ENCODE data around the gene FGD4. TPM values are rescaled to one million over a fixed set of nuclear protein-coding genes. Genes with fewer than 3 reads are reported as not detected.
A peak's percentile ranks its signal among the peaks of the same experiment; 100 is the strongest.

FGD4 gene
- total RNA-seq, 4 donors from 2014 or later, result 42.6 to 69.4 (median 47.3) TPM

DNA sequence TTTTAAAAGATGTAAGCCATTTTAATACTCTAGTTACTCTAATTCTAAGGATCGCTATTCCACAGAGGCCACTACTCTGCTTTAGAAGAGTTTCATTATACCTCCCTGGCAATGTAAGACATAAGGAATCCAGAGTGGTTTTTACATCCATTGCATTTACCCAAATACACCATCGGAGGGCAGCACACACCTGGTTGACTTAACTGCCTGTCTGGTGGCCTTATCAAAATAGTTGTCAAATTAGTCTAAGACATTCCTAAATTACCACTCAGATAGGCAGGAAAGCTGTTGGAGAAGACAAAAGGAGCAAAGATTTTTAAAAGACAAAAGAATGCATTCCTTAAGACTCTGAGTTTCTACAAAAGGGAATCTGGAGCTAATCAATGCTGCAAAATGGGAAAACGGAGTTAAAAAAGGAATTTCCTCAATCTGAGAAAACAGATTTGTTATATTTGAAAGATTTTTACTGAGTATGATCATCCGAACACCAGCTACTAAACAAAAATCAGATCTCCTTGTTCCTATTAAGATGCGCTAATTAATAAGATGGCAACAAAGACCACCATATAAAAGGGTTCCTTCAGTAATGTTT, 33.8 kb upstream of the FGD4 start:
- no peak for DNase-seq (ENCODE audit: low spot score in 2 of 2)
- Histone ChIP-seq H3K36me3 (no peaks in the 10 kb centered on the region), H3K4me3 (no peak overlapping the region), H3K27me3 (no peaks in the 10 kb centered on the region), H3K4me1 (no peaks in the 10 kb centered on the region), H3K9me3 (no peaks in the 10 kb centered on the region), H3K27ac (no peak overlapping the region)
- WGBS, result 50% methylated on average over 5 of the region's 5 CpGs
- TF ChIP-seq POLR2AphosphoS5 (IDR thresholded peaks at IDR 0.05) (no peak), EP300 (IDR thresholded peaks at IDR 0.05) (no peak), POLR2A (IDR thresholded peaks at IDR 0.05) (no peak), CTCF (IDR thresholded peaks at IDR 0.05) (peak; percentile 63 to 65)

- Histone ChIP-seq H3K4me1 (no peaks in the 10 kb centered on the region), H3K36me3 (no peaks in the 10 kb centered on the region), H3K9me3 (no peaks in the 10 kb centered on the region), H3K27ac (no peak overlapping the region), H3K4me3 (no peak overlapping the region), H3K27me3 (no peaks in the 10 kb centered on the region)
- DNase-seq (ENCODE audit: low spot score in 2 of 2), result no peak
- TF ChIP-seq EP300 (IDR thresholded peaks at IDR 0.05) (no peak), POLR2A (IDR thresholded peaks at IDR 0.05) (no peak), POLR2AphosphoS5 (IDR thresholded peaks at IDR 0.05) (no peak), CTCF (IDR thresholded peaks at IDR 0.05) (no peak)
- 84% methylated on average over 1 of the region's 1 CpG for WGBS
Measured at GRCh38 chr12:32366714-32367113, 32.6 kb upstream of the FGD4 start.

GRCh38 chr12:32367381-32367780, 32.0 kb upstream of the FGD4 start:
- DNase-seq (ENCODE audit: low spot score in 2 of 2), result no peak
- no peak overlapping the region for H3K4me3 ChIP-seq
- no peak for TF ChIP-seq POLR2A (IDR thresholded peaks at IDR 0.05)
- no peak for TF ChIP-seq CTCF (IDR thresholded peaks at IDR 0.05)
- TF ChIP-seq EP300 (IDR thresholded peaks at IDR 0.05), result no peak
- TF ChIP-seq POLR2AphosphoS5 (IDR thresholded peaks at IDR 0.05), result no peak

DNA sequence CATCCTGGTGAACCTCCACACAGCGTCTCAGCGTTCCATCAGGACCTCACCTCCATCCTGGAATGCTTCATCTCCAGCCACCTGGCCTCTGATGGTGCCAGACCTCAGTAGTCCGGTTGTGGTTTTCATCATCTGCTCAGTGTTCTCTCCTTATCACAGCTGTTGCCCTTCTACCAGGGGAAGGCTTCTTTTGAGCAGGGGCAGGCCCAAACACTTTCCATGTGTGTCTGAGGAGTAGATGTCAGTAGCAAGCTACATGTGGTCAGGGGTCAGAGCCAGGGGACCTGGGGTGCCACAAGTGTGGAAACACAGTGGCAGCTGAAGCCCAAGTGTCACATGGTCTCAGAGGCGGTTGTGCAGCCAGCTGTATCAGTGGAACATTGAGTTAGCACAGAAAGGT, 30.2 kb upstream of the FGD4 start:
- TF ChIP-seq CTCF (IDR thresholded peaks at IDR 0.05) (no peak), POLR2A (IDR thresholded peaks at IDR 0.05) (no peak), EP300 (IDR thresholded peaks at IDR 0.05) (no peak), POLR2AphosphoS5 (IDR thresholded peaks at IDR 0.05) (no peak)
- 65% methylated on average over 4 of the region's 4 CpGs for WGBS
- no peaks in the 10 kb centered on the region for H3K9me3 ChIP-seq
- no peaks in the 10 kb centered on the region for H3K27me3 ChIP-seq
- H3K36me3 ChIP-seq, result no peaks in the 10 kb centered on the region
- no peak for DNase-seq (ENCODE audit: low spot score in 2 of 2)
- no peak overlapping the region for H3K4me3 ChIP-seq
- no peak overlapping the region for H3K27ac ChIP-seq
- no peaks in the 10 kb centered on the region for H3K4me1 ChIP-seq

More at GRCh38 chr12:32367381-32367780, 32.0 kb upstream of the FGD4 start:
- Histone ChIP-seq H3K27ac (no peak overlapping the region), H3K9me3 (no peaks in the 10 kb centered on the region), H3K4me1 (no peaks in the 10 kb centered on the region), H3K36me3 (no peaks in the 10 kb centered on the region), H3K27me3 (no peaks in the 10 kb centered on the region)
- WGBS, result 79% methylated on average over 4 of the region's 4 CpGs

DNA sequence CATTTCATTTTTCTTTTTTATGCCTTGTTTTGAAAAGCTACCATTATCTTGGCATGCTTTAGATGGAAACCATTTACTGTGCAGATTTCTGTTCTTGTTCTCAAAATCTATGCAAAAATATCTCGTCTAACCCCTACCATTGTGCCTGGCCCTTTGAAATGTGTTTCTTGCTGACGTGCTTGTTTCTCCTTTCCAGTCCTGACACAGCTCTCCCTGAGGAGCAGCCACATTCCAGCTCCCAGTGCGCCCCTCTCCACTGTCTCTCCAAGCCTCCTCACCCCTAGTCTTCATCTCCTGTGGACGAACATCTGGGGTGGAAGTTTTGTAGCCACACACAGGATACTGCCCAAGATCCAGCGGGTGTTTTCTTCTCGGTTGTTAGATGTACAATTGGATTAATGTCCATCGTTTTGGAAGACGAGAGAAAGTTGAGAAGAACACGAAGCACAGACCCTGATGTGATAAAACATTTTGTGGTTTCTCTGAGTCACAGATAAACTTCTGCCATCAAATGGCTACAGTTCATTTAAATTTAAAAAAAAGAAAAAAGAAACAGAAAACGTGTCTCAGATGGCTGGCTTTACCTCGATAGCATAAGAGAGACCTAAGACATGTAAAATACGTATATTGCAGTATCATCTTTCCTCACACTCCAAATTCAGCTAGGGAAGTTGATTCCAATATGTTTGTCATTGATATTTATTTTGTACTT, 21.9 kb upstream of the FGD4 start:
- no peak for DNase-seq (ENCODE audit: low spot score in 2 of 2)
- Histone ChIP-seq H3K4me3 (no peak overlapping the region), H3K27me3 (no peaks in the 10 kb centered on the region), H3K4me1 (no peaks in the 10 kb centered on the region), H3K36me3 (no peaks in the 10 kb centered on the region), H3K27ac (no peak overlapping the region), H3K9me3 (no peaks in the 10 kb centered on the region)
- 62% methylated on average over 12 of the region's 12 CpGs for WGBS
- TF ChIP-seq POLR2A (IDR thresholded peaks at IDR 0.05) (no peak), CTCF (IDR thresholded peaks at IDR 0.05) (no peak), EP300 (IDR thresholded peaks at IDR 0.05) (no peak)
